HG03469 (cell line): ENCODE data around the gene CABLES1.
"Not testable (repeated sequence)": the region's sequence is repeated elsewhere in the genome, so short reads cannot be mapped to it uniquely, and the experiment has no call there.

ENCODE experiments used
- ATAC-seq: cut with Tn5 transposase; IDR thresholded peaks from one replicate; pipeline ENCODE4 v1.9.1; 2021; ENCODE audit warnings: mild to moderate bottlenecking, moderate library complexity, moderate number of reproducible peaks; ENCODE audit not compliant: unreplicated experiment

CABLES1 gene

DNA sequence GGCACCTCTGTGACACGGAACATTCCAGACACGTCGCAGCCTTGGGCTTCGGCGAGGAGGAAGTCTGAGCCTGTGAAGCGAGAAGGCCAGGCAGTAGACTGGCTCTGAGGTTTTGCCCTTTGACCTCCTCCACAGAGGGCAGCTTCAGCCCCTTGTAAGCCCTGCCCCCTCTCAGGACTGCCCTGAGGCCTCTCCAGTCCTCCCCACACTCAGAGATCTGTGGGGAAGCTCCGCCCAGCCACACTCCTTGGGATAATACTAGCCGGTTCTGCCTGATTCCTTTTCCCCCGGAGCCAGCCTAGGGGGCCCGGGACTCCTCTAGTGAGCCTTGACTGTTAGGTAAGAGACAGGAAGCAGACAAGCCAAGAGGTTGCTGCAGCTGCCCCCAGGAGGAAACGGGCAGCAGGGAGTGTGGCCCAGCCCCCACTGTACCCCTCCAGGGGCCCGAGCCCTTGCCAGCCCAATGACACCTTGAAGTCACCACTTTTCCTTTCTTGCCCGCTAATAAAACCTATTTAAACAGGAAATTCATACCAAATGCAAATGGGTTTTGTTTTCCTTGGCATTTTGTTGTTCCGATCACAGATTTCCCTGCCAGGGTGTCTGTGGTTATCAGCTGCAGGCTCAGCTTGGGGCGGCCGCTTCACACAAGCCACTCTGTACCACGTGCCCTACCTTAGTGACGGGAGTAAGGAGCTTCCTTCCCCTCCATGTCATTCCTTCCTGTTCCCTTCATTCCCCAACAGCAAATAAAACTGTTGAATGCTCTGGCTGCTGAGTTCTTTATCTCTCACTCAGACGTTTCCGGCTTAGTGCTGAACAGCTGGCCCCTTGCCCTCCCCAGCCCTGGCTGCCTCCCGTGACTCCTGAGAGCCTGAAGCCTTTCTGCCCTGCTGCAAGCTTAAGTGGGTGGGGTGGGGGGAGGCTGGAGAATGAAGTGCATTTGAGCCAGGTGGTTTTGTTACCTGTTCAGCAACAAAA is 124.7 kb downstream of the CABLES1 start:
- no peak for ATAC-seq

DNA sequence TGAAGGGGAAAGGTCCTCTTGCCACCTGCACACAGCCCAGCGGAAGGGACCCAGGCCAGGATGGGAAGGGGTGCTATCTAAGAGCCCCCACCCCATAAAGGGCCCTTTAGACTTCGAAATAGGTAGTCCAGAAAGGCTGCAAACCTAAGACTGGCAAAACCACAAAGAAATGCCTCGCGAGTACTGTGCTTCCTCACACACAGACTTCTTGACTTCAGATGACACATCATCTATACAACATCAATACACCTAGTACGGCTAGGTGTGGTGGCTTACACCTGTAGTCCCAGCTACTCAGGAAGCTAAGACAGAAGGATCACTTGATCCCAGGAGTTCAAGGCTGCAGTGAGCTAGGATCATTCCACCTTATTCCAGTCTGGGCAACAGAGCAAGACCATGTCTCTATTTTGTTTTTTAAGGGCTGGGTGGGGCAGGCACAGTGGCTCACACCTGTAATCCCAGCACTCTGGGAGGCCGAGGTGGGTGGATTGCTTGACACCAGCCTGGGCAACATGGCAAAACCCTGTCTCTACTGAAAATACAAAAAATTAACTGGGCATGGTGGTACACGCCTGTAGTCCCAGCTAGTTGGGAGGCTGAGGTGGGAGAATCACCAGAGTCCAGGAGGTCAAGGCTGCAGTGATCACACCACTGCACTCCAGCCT is 125.8 kb downstream of the CABLES1 start:
- ATAC-seq: no peak

DNA sequence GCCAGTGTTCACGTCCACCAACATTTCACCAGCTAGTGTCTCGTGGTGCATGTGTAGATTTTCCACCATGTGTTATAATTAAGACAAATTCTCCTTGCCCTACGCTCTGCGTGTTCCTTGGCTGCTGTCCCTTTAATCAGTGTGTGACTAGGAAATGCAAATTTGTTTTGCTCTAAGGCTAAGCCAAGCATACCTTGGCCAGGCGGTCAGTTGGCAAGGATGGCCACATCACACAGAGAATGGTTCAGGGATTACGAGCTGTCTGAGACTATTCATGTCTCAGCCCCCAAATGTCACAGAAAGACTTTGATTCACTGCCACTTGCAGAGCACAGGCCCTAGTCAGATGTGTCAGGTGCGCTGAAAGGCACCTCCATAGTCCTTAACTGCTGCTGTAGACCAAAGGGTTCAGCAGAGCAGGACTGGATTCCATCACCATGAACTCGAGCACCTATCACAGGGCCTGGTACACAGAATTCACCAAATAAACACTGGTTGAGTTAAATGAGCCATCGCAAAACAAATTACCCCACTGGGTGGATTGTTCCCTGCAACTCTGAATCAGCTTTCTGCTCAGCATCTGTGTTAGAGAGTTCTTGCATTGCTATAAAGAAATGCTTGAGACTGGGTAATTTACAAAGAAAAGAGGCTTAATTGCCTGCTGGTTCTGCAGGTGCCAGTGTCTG is 128.4 kb downstream of the CABLES1 start:
- no peak for ATAC-seq

DNA sequence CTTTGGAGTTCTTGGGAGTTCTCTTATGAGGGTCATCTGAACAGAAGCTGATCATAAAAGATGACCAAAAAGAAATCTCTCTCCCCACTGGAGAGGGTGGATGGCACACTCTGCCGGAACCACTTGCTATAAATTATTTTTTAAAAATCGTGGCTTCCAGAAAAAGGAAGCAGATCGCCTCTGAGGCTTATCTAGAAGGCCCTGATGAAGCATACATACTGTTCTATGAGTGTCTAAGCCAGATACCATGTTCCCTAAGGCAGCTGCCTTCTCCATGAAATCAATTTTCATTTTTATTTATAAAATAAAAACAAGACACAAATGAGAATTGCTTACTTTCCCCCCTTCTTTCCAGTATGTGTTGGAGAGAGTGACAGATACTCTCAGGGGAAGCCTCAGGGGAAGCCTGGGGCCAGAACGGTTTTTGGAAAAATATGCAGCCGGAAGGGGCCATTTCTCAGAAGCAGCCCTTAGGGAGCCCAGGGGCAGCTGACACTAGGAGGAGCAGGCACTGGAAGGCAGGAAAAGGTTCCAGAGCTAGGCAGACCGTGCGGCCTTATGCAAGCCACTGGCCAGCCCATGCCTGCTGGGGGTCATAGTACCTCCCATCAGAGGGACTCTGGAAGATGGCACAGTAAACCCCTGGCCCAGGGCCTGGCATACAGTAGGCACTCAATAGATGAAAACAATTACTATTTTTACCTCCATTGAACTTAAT is 130.6 kb downstream of the CABLES1 start:
- no peak for ATAC-seq

DNA sequence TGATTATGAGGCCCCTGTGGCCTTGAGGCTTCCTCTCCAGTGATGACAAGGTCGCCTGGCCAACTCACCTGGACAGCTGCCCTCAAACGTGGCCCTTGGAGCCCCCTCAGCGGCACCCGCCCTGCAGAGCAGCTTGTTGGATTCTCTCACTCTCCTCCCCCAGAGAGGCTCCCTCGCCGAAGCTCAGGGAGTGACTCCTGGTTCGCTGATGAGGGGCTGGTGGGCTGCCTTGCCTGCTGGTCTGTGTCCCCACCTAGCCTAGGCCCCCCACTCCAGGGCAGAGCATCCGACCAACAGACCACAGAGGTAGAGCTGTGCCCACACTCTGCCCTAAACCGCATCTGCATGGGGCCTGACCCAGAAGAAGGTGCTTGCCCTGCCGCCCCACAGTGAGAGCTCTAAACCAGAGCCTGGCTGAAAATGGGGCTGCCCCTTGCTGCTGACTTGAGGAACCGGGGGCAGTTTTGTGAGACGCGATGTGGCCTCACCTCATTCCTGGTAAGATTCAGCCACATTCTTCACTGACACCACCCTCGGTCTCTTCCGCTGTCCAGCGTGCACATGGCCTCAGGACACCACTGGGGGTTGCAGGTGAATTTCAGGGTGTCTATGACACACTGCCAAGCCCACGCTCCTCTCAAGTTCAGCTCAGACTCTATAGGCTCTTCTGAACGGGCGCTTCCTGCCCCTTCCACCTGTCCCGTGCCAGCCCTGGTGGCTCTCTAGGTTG is 131.6 kb downstream of the CABLES1 start:
- ATAC-seq: no peak

DNA sequence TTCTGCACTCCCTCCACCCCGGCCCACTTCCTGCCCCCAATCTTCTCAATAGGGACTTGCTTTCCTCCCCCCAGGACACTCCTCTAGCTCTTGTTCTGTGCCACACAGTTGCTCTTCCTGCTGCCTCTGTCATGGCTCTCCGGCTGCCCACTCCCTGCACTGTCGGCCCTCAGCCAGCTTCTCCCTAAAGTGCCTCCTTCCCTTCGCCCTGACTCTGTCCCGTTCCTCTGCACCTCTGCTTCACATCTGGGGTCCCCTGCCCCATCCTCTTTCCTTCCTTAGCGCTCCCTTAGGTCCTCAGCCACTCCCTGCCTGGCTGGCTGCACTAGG is 132.1 kb downstream of the CABLES1 start:
- no peak for ATAC-seq

DNA sequence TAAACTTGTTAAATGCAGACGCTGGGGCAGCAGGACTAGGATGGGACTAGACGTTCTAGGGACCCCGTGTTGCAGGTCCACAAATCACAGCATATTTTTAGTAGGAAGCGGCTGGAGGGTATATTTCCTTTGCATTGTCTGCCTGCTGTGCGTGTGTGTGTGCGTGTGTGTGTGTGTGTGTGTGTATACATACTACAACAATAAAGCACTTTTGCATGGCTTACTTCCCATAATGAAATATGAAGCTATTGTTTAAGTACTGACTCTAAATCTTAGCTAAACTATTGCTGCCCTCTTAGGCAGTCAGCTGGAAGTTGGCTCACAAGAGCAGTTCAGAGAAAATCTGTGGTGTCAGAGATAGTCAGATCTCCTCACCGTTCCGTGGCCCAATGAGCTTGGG is 133.4 kb downstream of the CABLES1 start:
- ATAC-seq: no peak

DNA sequence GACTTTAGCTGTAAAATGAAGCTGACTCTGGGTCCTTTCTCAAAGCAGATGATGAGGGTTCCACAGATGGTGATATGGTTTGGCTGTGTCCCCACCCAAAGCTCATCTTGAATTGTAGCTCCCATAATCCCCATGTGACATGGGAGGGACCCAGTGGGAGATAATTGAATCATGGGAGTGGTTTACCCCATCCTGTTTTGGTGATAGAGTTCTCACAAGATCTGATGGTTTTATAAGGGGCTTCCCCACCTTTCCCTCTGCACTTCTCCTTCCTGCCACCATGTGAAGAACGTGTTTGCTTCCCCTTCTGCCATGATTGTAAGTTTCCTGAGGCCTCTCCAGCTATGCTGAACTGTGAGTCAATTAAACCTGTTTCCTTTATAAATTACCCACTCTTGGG is 133.8 kb downstream of the CABLES1 start:
- not testable (repeated sequence) for ATAC-seq

DNA sequence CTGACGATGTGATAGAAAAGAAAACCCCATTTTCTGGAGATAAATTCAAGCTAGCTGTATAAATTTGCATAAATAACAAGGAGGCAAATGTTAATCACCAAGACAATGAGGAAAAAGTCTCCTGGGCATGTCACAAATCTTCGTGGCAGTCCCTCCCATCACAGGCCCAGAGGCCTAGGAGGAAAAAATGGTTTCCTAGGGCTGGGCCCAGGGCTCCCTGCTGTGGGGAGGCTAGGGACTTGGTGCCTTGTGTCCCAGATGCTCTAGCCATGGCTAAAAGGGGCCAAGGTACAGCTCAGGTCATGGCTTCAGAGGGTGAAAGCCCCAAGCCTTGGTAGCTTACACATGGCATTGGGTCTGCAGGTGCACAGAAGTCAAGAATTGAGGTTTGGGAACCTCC is 134.6 kb downstream of the CABLES1 start:
- ATAC-seq: no peak

DNA sequence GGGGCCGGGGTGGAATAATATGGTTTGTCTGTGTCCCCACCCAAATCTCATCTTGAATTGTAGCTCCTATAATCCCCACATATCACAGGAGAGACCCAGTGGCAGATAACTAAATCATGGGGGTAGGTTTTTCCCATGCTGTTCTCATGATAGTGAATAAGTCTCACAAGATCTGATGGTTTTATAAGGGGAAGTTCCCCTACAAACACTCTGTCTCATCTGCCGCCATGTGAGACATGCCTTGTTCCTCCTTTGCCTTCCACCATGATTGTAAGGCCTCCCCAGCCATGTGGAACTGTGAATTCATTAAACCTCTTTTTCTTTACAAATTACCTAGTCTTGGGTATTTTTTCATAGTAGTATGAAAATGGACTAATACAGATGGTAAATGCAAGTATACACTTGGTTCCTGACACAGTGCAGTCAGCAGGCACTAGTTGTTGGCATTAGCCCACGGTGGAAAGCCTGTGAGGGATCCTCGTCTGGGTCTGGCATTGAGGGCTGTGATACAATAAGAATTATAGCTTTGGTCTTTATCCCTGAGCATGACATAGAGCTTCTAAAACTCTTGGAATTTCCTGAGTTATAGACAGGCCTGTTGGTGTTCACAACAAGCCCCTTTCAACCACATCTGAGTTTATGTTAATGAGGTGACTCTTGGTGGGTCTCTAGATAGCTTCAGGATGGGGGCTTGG is 135.8 kb downstream of the CABLES1 start:
- ATAC-seq: no peak

DNA sequence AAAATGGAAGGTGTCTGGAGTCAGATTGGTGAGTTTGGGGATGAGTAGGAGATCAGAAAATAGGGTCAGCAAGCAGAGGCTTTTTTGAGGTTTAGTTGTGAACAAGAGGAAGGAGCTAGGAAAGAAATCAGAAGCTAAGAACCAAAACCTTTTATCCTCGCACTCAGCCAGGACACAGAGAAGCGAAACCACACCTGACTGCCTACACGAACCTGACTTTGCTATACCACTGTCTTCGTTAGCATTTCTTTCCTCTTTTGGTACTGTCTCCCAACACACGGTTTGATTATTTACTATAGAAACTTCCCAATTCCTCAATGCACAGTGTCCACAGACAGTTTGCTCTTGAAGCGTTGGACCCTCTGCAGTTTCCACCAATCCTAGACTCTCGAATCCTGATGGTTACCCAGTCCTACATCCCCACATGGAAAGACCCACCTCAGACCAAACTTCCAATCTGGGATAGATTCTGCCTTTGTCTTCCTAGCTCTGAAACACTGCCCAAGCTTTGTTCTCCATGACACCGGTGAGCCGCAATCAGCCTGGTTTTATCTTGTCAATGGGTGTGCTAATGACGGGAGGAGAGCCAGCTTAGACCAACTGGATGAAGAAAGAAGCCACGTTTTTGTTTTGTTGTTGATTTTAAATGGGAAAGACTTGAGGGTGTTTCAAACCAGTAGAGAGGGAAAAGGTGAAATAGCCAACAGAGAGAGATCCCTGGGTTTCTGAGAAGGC is 137.4 kb downstream of the CABLES1 start:
- ATAC-seq: no peak

DNA sequence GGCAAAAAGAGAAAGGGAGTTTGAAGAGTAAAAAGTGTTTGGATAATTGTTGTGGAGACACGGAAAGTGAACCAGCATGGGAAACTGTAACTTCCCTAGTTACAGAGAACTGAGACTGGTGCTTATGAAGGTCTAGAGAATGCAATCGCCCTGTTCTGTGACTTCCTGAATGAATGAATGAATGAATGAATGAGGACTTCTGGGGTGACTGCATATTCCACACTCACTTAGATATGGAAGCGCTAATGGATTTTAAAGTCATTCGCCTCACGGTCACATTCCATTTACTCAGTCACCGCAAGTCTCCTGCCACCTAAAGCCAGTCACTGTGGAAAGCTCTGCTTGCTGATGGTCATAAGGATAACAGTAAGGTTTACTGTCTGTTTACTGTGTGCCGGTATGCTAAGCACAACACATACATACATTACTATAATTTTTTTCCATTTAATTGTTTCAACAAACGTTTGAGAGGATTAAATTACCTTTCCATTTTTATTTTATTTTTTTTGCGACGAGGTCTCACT is 138.2 kb downstream of the CABLES1 start:
- no peak for ATAC-seq

DNA sequence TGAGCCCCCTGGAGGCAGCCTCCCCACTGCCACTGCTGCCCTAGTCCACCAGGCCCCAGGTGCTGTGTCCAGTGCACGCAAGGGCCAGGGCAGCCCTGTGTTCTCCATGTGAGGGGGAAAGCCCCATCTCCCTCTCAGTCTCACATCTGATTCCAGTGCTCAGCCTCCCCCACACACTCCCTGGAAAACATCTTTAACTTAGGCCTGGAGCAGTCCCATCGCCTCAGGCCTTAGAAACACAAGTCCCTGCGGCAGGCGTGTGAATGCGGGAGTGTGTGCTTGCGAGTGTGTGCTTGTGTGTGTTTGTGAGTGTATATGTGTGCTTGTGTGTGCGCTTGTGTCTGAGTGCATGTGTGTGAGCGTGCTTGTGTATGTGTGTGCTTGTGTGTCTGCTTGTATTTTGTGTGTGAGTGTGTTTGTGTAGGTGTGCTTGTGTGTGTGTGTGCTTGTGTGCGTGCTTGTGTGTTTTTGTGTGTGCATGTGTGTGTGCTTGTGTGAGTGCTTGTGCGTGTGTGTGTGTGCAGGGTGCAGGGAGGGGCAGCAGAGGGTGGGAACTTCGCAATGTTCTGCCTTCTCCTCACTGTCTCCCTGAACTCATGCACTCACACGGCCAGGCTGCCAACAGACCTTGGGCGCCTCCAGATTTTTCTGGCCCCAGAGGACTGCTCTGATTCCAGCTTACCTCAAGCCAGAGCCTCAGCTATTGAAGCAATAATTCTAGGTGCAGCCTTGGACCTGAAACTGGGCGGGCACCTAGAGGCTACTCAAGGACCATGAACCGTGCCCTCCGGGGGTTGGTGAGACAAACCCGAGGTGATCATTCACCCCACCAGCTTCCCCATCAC is 139.6 kb downstream of the CABLES1 start:
- ATAC-seq: no peak

DNA sequence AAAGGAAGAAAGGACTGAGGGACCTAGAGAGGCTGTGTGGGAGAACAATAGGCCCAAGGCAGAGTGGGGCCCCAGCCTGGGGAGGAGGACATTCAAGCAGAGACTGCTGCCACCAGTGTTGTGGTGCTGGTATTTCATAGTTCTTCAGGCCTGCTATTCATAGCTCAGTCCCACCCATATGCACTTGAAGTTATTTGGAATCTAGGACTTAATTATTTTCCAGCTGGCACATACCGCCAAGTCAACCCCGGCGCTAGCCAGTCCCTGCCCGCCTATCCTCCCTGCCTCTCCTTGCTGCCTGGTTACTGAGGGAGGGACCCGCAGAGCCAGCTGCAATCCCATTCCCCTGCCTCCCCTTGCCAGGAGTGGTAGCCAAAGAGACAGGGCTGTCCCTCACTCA is 141.2 kb downstream of the CABLES1 start:
- no peak for ATAC-seq

DNA sequence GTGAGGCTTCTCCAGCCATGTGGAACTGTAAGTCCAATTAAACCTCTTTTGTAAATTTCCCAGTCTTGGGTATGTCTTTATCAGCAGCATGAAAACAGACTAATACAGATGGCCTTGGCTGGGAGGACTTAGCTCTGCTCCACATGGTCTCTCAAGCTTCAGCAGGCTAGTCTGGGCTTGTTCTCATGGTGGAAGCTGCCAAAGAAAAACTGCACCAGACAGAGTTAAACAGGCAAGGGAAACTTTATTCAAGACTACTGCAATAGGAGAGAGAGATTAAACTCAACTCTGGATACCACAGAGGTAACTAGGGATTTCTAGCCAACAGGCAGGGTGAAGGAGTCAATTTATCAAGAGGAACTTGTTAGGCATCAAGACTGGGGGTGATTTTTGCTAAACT is 142.1 kb downstream of the CABLES1 start:
- no peak for ATAC-seq

DNA sequence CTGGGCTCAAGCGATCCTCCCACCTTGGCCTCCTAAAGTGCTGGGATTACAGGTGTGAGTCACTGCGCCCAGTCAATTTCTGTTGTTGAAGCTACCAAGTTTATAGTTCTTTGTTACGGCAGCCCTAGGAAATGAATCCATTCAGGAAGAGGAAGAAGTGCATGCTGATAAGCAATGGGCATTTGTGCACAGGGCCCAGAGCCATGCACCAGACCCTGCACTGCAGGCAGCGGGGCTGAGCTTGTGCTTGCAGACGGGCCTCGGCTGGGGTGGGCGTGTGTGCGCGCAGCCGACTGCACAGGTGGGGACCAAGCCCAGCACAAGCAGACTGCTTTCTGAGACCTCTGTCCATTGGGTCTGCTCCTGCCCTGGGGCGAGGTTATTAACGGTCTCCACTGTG is 144.6 kb downstream of the CABLES1 start:
- no peak for ATAC-seq

DNA sequence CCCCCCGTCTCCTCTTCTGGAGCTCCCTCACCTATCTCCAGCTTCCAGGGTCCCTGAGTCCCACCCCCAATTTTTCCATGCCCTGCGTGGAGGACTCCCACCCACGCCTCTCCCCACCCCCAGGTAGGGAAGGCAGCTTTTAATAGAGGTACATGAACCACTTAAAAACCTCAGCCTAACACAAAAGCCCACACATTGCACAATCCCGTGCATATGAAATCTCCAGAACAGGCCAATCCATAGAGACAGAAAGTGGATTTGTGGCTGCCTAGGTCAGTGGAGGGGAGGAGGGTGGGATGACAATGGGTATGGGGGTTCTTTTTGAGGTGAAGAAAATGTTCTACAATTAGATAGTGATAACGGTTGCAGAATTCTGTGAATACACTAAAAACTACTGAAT is 145.6 kb downstream of the CABLES1 start:
- ATAC-seq: no peak
